H7 (cell line): ENCODE results near the gene OR13C8. TPM values are rescaled to one million over a fixed set of nuclear protein-coding genes. Genes with fewer than 3 reads are reported as not detected.
"Not testable (repeated sequence)": the region's sequence is repeated elsewhere in the genome, so short reads cannot be mapped to it uniquely, and the experiment has no call there.

ENCODE experiments used
- DNase-seq: peaks from one replicate; pipeline ENCODE4 v3.0.0; 2012
- H3K27me3 ChIP-seq: 2 replicates; pipeline ENCODE4 v1.6.0; 2011; ENCODE audit warnings: mild to moderate bottlenecking, low read length; ENCODE audit not compliant: control insufficient read depth, insufficient read depth
- H3K36me3 ChIP-seq: replicated peaks from 2 replicates; pipeline ENCODE4 v1.5.1; 2011; ENCODE audit warnings: low read length; ENCODE audit not compliant: control insufficient read depth, insufficient read depth
- H3K4me3 ChIP-seq: 2 replicates; pipeline ENCODE4 v1.5.1; 2011; ENCODE audit warnings: low read depth, mild to moderate bottlenecking, control low read depth, low read length, moderate library complexity; ENCODE audit not compliant: insufficient read depth
- total RNA-seq: library from RNA; depleted of rRNA; stranded (reverse); fragments of >200 nt; shearing (Covaris generic); gene quantifications from 2 replicates; pipeline ENCODE4 v1.2.3, GENCODE V29; 2014; rRNA removed

The OR13C8 gene, protein sequence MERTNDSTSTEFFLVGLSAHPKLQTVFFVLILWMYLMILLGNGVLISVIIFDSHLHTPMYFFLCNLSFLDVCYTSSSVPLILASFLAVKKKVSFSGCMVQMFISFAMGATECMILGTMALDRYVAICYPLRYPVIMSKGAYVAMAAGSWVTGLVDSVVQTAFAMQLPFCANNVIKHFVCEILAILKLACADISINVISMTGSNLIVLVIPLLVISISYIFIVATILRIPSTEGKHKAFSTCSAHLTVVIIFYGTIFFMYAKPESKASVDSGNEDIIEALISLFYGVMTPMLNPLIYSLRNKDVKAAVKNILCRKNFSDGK
- not detected in 2 replicates for total RNA-seq

DNA sequence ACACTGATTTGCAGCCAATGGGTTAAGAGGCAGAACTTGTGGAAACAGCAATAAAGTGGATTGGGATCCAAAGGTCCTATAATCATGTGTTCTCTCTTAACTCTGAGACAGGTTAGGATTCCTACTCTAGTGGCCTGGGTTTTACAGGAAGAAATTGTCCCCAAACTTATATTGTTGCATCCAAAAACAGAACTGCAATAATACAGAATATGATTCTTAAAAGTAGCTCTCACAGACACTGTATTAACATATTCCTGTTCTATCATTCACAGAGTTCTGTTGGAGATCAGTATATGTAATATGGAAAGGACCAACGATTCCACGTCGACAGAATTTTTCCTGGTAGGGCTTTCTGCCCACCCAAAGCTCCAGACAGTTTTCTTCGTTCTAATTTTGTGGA lies at the start of gene OR13C8:
TSS of gene OR13C8 (plus strand) at position 301 of the 400 bp plus-strand sequence. CDS start at position 301, 0 bp downstream.
- Histone ChIP-seq H3K27me3 (no peaks in the 10 kb centered on the region), H3K36me3 (no peaks in the 10 kb centered on the region), H3K4me3 (no peak within 1 kb of the TSS)
- DNase-seq, result no peak

DNA sequence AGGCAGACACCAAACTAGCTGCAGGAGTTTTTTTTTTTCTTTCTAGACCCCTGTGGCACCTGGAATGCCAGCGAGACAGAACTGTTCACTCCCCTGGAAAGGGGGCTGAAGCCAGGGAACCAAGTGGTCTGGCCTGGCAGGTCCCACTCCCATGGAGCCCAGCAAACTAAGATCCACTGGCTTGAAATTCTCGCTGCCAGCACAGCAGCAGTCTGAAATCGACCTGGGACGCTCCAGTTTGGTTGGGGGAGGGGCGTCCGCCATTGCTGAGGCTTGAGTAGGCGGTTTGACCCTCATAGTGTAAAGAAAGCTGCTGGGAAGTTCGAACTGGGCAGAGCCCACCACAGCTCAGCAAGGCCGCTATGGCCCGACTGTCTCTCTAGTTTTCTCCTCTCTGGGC lies 48.7 kb upstream of the OR13C8 start:
- DNase-seq, H3K27me3 ChIP-seq, H3K4me3 ChIP-seq, H3K36me3 ChIP-seq: not testable (repeated sequence)

DNA sequence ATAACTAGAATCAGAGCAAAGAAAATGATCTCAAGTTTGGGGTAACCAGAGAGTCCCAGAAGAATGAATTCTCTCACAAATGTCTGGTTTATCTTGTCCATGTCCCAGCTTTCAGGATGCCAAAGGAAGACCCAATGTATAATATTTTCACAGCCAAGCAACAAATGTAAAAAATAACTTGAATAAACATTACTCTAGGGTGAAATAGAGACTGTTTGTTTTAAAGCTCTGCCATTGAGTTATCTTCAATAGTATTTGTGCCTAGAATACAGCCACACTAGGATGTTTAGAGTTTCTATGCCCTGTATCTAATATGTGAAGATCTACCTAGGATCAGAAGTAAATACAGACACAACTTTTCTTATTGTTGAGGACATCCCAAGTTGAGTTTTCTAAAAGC lies 41.9 kb upstream of the OR13C8 start, which contains the start of gene OR13C4:
TSS of gene OR13C4 (minus strand) at position 101 of the 400 bp plus-strand sequence. CDS start at position 101, 0 bp downstream.
- no peak for DNase-seq
- Histone ChIP-seq H3K36me3 (no peaks in the 10 kb centered on the region), H3K27me3 (no peaks in the 10 kb centered on the region), H3K4me3 (no peak within 1 kb of the TSS)

DNA sequence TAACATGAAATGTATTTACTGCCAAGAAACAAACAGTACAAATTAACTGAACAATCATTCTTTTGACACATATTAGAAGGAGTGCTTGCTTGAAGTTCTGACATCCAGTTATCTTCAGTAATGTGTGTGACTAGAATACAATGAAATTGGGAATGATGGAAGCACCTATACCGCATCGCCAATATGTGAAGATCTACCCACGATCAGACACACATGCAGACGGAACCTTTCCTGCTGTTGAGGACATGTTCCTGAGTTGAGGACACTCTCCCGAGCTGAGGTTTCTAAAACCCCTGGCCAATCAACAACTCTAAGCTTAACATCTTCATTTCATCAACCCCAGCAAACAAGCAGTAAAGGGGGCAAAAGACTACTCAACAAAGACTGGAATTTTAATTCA lies 32.2 kb upstream of the OR13C8 start, which contains the start of gene OR13C3:
TSS of gene OR13C3 (minus strand) at position 101 of the 400 bp plus-strand sequence. CDS start 133 bp downstream, outside the sequence.
- no peak for DNase-seq
- Histone ChIP-seq H3K27me3 (no peaks in the 10 kb centered on the region), H3K36me3 (no peaks in the 10 kb centered on the region), H3K4me3 (no peak within 1 kb of the TSS)

DNA sequence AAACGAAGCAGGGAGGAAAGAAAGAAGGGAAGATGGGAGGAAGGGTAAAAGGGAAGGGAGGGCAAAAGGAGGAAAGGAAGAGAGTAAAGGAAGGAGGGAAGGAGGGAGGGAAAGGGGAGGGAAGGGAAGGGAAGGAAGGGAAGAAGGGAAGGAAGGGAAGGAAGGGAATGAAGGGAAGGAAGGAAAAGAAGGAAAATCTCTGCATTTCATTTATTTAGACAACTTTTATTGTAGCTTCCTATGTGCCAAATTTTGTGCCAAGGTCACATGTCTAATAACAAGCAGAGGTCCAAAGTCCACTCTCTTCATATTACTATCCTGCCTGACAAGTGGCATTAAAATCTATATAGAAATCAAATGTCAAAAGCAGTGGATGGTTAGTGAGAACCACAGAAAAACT lies 29.7 kb upstream of the OR13C8 start:
- no peak for DNase-seq
- no peaks in the 10 kb centered on the region for H3K36me3 ChIP-seq

DNA sequence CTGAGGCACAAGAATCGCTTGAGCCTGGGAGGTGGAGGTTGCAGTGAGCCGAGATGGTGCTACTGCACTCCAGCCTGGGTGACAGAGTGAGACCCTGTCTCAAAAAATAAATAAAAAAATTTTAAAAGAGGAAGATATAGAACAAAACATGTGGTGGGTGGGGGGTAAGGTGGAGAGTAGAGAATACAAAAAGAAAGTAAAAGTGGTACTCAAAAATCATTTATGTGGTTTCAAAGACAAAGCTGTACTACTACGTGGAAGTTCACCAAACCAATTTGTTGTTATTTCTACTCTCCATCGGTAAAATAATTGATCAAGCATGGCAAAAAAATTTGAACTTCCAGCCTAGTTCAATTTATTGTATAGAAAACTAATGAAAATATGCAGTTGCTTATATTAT lies 24.3 kb upstream of the OR13C8 start:
- no peak overlapping the region for H3K4me3 ChIP-seq
- no peaks in the 10 kb centered on the region for H3K27me3 ChIP-seq
- H3K36me3 ChIP-seq, result no peaks in the 10 kb centered on the region
- DNase-seq, result no peak

More for the DNA sequence above, 29.7 kb upstream of the OR13C8 start:
- no peak overlapping the region for H3K4me3 ChIP-seq
- H3K27me3 ChIP-seq, result no peaks in the 10 kb centered on the region

DNA sequence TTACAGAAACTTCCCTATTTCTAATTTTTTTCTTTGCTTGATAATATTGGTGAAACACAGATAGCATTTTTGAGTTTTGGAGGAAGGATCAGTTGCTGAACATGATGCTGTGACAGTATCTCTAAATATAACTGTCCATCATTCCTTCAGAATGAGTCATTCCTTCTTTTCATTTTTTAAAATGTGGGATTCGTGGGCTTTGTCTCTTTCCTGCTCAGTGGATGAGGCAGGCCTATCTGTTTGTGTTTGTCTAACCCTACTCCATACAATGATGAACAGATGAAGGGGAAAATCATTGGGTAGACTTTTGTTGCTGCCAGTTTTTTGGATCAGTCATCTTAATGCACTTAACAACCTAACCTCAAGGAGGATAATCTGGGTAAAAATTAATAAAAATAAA lies 15.7 kb upstream of the OR13C8 start:
- H3K27me3 ChIP-seq, result no peaks in the 10 kb centered on the region
- DNase-seq, result no peak
- no peak overlapping the region for H3K4me3 ChIP-seq
- H3K36me3 ChIP-seq, result no peaks in the 10 kb centered on the region

DNA sequence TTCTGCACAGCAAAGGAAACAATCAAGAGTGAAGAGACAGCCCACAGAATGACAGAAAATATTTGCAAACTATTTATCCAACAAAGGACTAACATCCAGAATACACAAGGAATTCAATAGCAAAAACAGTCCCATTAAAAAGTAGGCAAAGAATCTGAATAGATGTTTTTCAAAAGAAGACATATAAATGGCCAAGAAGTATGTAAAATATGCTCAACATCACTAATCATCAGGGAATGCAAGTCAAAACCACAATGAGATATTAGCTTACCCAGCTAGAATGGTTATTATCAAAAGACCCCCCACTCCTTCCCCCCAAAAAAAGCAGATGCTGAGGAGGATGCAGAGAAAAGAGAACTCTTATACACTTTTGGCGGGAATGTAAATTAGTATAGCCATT lies 13.4 kb upstream of the OR13C8 start:
- no peak for DNase-seq
- H3K36me3 ChIP-seq, result no peaks in the 10 kb centered on the region
- no peaks in the 10 kb centered on the region for H3K27me3 ChIP-seq
- H3K4me3 ChIP-seq, result no peak overlapping the region

DNA sequence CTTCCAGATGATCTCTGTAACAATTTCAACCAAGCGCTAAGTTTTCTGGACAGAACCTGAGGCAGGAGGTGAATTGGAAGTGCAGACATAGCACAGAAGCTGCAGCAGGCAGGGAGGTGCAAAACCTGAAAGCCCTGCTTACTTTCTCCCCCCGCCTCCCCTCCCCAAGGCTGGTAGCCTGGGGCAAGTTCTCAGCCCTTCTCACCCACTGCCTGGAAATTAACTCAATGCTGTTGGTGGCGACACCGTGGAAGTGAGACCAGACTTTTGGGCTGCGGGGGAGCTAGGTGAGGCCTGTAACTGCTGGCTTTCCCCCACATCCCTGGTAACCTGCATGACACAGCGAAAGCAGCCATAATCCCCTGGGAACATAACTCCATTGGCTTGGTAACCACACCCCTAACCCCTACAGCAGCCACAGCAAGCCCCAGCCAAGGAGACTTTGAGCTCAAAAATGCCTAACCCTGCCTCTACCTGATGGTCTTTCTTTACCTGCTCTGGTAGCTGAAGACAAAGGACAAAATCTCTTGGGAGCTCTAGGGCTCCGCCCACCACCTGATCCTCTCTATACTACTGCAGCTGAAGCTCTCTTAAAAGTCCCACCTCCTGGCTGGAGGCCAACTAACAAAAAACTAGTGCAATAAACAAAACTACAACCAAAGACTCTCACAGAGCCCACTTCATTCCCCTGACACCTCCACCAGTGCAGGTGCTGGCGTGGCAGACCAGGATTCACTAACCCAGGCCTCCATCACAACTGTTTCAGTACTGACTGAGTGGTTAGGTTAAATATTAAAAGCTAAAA lies 11.9 kb upstream of the OR13C8 start:
- no peak for DNase-seq
- Histone ChIP-seq H3K27me3 (no peaks in the 10 kb centered on the region), H3K4me3 (no peak overlapping the region), H3K36me3 (no peaks in the 10 kb centered on the region)

DNA sequence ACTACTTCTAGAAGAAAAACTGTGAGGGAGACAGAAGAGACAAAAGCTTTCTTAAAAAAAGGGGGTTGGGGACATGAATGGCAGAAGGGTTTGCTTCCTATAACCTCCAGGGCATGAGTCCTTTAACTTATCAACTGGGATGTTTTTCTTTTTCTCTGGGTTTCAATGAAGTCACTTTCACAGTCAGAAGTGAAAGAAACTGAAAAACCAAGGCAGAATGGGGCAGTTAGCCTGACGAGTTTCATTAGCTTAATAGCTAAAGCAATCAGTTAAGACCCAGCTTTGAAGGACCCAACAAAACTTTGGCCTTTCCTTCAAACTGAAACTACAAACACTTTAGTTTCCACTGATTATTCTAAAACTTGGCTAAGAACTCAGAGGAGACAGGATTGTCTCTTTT lies 4.6 kb upstream of the OR13C8 start:
- no peak overlapping the region for H3K4me3 ChIP-seq
- no peak for DNase-seq
- no peaks in the 10 kb centered on the region for H3K36me3 ChIP-seq
- H3K27me3 ChIP-seq, result no peaks in the 10 kb centered on the region

DNA sequence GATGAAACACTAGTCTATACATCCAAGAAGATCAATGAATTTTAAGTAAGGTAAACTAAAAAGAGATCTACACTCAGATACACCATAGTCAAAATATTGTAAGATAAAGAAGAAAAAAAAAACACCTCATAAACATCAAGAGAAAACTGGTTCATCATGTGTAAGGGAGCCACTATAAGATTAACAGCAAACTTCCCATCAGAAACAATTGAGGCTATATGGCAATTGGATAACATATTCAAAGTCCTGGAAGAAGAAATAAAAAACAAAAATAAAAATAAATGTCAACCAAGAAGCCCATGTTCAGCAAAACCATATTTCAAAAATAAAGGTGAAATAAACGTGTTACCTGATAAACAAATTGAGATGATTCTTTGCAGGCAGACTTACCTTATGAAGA lies 3.6 kb downstream of the OR13C8 start:
- no peak for DNase-seq
- Histone ChIP-seq H3K27me3 (no peaks in the 10 kb centered on the region), H3K36me3 (no peaks in the 10 kb centered on the region), H3K4me3 (no peak overlapping the region)

DNA sequence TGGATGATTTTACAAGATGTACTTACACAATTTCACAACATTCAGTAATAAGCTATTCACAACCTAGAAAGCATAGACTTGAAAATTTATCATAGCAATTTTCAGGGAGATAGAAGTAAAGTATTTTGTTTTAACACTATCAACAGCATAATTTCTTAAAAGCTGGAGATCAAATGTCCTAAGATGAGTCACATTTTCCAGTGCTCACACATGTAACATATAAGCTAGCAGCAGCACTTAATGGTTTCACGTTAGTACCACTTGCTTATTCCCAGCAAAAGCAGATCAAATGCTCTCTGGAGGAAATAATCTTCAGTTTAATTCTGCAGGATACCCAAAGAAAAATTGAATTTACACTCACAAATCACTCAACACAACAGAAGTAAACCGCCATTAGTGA lies 6.5 kb downstream of the OR13C8 start:
- Histone ChIP-seq H3K36me3 (no peaks in the 10 kb centered on the region), H3K4me3 (no peak overlapping the region), H3K27me3 (no peaks in the 10 kb centered on the region)
- no peak for DNase-seq

DNA sequence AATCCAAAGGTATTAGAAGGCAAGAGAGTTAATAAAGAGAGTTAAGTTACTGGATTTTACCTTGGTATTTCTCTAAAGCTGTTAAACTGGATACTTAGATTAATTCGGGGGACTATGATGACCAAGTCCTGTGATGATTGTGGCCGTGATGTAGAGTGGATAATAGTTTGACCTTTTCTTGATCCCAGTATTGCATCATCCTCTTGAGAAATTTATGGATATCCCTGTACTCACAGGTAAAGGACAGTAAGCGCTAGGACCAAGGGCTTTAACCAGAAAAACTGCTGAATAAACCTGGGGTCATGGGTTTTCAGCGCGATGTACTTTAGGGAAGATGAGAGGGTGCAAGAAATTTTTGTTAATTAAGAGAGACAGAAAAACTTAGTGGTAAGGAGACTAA lies 8.3 kb downstream of the OR13C8 start:
- no peaks in the 10 kb centered on the region for H3K27me3 ChIP-seq
- H3K4me3 ChIP-seq, result no peak overlapping the region
- H3K36me3 ChIP-seq, result no peaks in the 10 kb centered on the region
- no peak for DNase-seq

DNA sequence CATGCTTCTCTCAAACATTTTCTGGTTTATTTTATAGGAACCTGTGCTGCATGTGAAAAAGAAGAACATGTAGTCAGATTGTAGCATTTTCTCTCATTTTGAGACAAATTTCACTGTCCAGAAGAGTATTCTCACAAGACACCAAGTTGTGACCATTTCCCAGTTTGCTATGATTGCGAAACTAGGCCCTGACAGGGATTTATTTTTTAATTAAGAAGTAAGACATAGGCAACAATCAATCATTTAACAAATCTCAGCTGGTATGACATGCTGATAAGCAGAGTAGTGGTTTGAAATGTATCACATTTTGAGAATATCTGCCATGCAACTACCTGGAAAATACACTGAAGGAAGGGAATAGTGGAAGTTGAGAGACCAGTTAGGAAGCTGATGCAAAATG lies 11.6 kb downstream of the OR13C8 start:
- Histone ChIP-seq H3K4me3 (no peak overlapping the region), H3K36me3 (no peaks in the 10 kb centered on the region)

More for the DNA sequence above, 11.6 kb downstream of the OR13C8 start:
- no peaks in the 10 kb centered on the region for H3K27me3 ChIP-seq
- no peak for DNase-seq
